OCI-LY7 (cell line): Measurements from ENCODE around the gene MIEF2.

ENCODE experiments used
- EZH2phosphoT487 ChIP-seq: fragments of 200-600 bp; sonication (generic); IDR thresholded peaks from 2 replicates; pipeline ENCODE4 v1.6.1; 2018; ENCODE audit warnings: low read depth, borderline replicate concordance, mild to moderate bottlenecking, mixed run types, antibody characterized with exemption, low read length, moderate library complexity, mixed read lengths
- TF ChIP-seq, protein P1 (sequence below): fragments of 200-600 bp; sonication (generic); conservative IDR thresholded peaks from 2 replicates; pipeline ENCODE4 v1.5.1; 2014; ENCODE audit warnings: mild to moderate bottlenecking, antibody characterized with exemption, low read length, moderate library complexity, mixed read lengths

DNA sequence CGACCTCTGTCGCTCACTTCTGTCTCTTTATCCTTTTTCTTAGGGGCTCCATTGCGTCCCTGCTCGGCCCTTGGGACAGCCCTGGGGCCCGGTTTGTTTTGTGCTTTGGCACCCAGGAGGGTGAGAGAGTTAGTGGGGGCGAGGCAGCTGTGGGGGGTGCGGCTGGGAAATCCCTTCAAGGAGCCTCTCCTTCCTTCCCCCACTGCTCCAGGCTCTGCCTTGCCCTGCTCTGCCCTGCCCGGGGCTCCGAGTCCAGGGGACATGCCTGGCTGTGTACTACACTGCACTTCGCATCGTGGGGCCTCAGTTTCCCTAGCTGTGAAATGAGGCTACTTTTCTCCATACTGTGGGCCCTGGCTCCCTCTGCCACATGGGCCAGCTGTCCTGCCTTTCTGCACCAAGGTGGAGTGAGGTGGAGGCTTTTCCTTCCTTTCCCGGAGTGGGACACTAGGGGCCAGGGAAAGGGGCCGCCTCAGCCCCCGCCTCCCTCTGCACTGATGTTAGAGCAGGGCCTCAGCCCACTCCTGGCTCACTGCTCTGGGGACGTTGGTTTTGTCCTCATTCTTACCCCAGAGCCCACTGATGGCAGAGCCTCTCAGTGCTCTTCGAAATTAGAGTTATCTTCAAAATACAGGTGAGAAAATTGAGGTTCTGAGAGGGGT, 34.0 kb upstream of the MIEF2 start:
- TF ChIP-seq, protein P1, sequence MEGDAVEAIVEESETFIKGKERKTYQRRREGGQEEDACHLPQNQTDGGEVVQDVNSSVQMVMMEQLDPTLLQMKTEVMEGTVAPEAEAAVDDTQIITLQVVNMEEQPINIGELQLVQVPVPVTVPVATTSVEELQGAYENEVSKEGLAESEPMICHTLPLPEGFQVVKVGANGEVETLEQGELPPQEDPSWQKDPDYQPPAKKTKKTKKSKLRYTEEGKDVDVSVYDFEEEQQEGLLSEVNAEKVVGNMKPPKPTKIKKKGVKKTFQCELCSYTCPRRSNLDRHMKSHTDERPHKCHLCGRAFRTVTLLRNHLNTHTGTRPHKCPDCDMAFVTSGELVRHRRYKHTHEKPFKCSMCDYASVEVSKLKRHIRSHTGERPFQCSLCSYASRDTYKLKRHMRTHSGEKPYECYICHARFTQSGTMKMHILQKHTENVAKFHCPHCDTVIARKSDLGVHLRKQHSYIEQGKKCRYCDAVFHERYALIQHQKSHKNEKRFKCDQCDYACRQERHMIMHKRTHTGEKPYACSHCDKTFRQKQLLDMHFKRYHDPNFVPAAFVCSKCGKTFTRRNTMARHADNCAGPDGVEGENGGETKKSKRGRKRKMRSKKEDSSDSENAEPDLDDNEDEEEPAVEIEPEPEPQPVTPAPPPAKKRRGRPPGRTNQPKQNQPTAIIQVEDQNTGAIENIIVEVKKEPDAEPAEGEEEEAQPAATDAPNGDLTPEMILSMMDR = no peak
- no peak for TF ChIP-seq EZH2phosphoT487
